ENCODE results near the gene KRT34.
"Not testable (repeated sequence)": the region's sequence is repeated elsewhere in the genome, so short reads cannot be mapped to it uniquely, and the experiment has no call there.

The KRT34 gene

GRCh38 chr17:41381943-41382342, at the start of gene KRT34:
KRT34 (minus strand) TSS chr17:41382306; CDS start chr17:41382246, 60 bp downstream.
- not testable (repeated sequence) for DNase-seq (ENCODE audit: low read depth in 2 of 2)

- not testable (repeated sequence) for DNase-seq (ENCODE audit: low read depth in 2 of 2)
Observed at GRCh38 chr17:41430376-41430775, 48.3 kb upstream of the KRT34 start.

GRCh38 chr17:41429667-41430066, 47.6 kb upstream of the KRT34 start:
- DNase-seq (ENCODE audit: low read depth in 2 of 2) = no peak

GRCh38 chr17:41428591-41429291, 46.6 kb upstream of the KRT34 start:
- no peak for DNase-seq (ENCODE audit: low read depth in 2 of 2)

GRCh38 chr17:41424111-41424635, 42.1 kb upstream of the KRT34 start, which contains the start of gene KRT37:
KRT37 (minus strand) TSS chr17:41424585; CDS start chr17:41424523, 62 bp downstream.
- DNase-seq (ENCODE audit: low read depth in 2 of 2) = no peak

GRCh38 chr17:41422586-41422985, 40.5 kb upstream of the KRT34 start:
- not testable (repeated sequence) for DNase-seq (ENCODE audit: low read depth in 2 of 2)

GRCh38 chr17:41421617-41422016, 39.5 kb upstream of the KRT34 start:
- DNase-seq (ENCODE audit: low read depth in 2 of 2) = no peak

GRCh38 chr17:41421116-41421515, 39.0 kb upstream of the KRT34 start:
- no peak for DNase-seq (ENCODE audit: low read depth in 2 of 2)

GRCh38 chr17:41420134-41420533, 38.0 kb upstream of the KRT34 start:
- no peak for DNase-seq (ENCODE audit: low read depth in 2 of 2)

GRCh38 chr17:41419716-41420115, 37.6 kb upstream of the KRT34 start:
- no peak for DNase-seq (ENCODE audit: low read depth in 2 of 2)

GRCh38 chr17:41418116-41418860, 36.2 kb upstream of the KRT34 start:
- DNase-seq (ENCODE audit: low read depth in 2 of 2) = no peak

- no peak for DNase-seq (ENCODE audit: low read depth in 2 of 2)
Observed at GRCh38 chr17:41417576-41418015, 35.5 kb upstream of the KRT34 start.

GRCh38 chr17:41417127-41417526, 35.0 kb upstream of the KRT34 start:
- no peak for DNase-seq (ENCODE audit: low read depth in 2 of 2)

GRCh38 chr17:41416479-41416878, 34.4 kb upstream of the KRT34 start:
- DNase-seq (ENCODE audit: low read depth in 2 of 2) = no peak

- DNase-seq (ENCODE audit: low read depth in 2 of 2) = no peak
Observed at GRCh38 chr17:41415833-41416335, 33.8 kb upstream of the KRT34 start.

GRCh38 chr17:41415411-41415810, 33.3 kb upstream of the KRT34 start:
- DNase-seq (ENCODE audit: low read depth in 2 of 2) = no peak

- DNase-seq (ENCODE audit: low read depth in 2 of 2) = no peak
Observed at GRCh38 chr17:41413982-41414381, 31.9 kb upstream of the KRT34 start.

- DNase-seq (ENCODE audit: low read depth in 2 of 2) = no peak
Observed at GRCh38 chr17:41413353-41413957, 31.3 kb upstream of the KRT34 start.

GRCh38 chr17:41411072-41411840, 29.1 kb upstream of the KRT34 start:
- no peak for DNase-seq (ENCODE audit: low read depth in 2 of 2)

GRCh38 chr17:41407226-41407625, 25.1 kb upstream of the KRT34 start:
- no peak for DNase-seq (ENCODE audit: low read depth in 2 of 2)

GRCh38 chr17:41406205-41406604, 24.1 kb upstream of the KRT34 start:
- no peak for DNase-seq (ENCODE audit: low read depth in 2 of 2)
